T-helper 1 cell treated with Interleukin-12 subunit alpha and Interleukin-12 subunit beta and Interleukin-4 antibody, amounts not matched to agents 30 ng/mL and 1 ng/mL, for 36 hours (primary cell): Measurements from ENCODE around the gene CDK7. TPM values are rescaled to one million over a fixed set of nuclear protein-coding genes. Genes with fewer than 3 reads are reported as not detected.
"Not testable (repeated sequence)": the region's sequence is repeated elsewhere in the genome, so short reads cannot be mapped to it uniquely, and the experiment has no call there.

Experiments
- intact Hi-C: fragments of 100-400 bp; cut with micrococcal nuclease; formaldehyde crosslinking; loops from one replicate; pipeline ENCODE4 v1.15.1; 2024
- total RNA-seq: library from RNA; stranded (reverse); gene quantifications from 2 replicates; pipeline ENCODE4 v1.2.3, GENCODE V29; 2022

Gene CDK7
- 31.5 and 32.4 TPM in 2 replicates for total RNA-seq

DNA sequence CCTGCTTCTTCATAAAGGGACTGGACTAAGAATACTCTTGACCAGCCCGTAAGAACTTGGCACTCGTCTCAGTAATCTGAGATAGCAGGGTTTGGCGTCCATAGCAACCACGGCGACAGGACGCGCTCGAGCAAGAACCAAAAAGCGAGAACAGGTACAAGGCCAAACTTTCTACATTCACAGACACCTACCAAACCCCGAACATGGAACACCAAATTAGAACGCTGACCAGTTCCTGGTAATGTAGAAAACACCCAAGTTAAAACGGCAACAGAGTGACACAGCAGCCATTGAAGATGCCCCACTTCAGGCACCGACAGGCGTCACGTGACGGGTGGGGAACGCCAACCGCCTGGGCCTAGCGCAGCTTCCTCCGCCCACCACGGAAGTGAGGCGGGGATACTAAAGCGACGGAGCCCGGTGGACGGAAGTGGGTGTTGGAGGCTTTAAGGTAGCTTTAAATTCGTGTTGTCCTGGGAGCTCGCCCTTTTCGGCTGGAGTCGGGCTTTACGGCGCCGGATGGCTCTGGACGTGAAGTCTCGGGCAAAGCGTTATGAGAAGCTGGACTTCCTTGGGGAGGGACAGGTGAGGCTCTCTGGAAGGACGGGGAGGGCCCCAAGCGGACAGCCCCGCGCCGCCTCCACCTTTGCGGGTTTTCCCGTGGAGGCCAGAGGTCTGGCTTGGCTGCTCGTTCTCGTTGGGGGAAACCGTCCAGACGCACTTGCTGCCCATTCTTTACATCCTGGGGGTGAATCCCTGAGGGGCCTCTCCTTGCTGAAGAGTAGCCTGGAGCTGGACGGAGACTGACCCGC lies at the start of gene CDK7:
CDK7 (plus strand) TSS at position 430 of the 812 bp plus-strand sequence; CDS start at position 520, 90 bp downstream.
- intact Hi-C loops = loop anchor here (1.0 to 5.0 kb wide), 8 partner anchors 10 to 192 kb away; partner anchors contain the start of genes AK6, CCDC125, CCNB1 and CENPH

DNA sequence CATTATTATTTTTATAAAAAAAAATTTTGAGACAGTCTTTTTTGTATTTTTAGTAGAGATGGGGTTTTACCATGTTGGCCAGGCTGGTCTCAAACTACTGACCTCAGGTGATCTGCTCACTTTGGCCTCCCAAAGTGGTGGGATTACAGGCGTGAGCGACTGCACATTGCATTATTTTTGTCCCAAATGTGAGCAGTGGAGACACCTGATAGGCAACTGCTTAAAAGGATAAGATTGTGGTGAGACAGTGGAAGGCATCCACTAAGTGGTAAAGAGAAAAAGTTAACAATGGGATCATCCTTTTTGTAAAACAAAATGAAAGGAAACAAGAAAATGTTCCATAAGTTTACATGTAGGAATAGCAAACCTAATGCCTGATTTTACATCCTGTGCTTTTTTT lies 47.3 kb upstream of the CDK7 start:
- intact Hi-C loops = no loop called here

DNA sequence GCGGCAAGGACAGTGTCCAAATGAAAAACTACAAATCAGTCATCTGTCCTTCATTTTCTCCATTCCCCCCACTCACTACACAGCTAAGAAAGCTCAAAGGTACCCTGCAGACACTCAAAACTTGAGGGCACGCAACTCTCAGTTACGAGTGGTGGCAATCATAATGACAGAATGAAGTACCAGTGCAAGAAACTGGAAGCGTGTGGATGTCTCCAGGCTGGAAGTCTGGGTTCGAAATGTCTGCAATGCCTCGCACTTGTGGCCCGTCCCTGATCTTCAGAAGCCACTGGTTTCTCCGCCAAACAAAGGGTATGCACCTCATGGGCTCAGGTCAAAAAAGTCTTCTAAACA lies 45.9 kb upstream of the CDK7 start:
- intact Hi-C loops = loop anchor here (1.0 kb wide), 8 partner anchors 21 to 754 kb away; partner anchors contain the start of genes AK6, CCNB1, CDK7 and RAD17

DNA sequence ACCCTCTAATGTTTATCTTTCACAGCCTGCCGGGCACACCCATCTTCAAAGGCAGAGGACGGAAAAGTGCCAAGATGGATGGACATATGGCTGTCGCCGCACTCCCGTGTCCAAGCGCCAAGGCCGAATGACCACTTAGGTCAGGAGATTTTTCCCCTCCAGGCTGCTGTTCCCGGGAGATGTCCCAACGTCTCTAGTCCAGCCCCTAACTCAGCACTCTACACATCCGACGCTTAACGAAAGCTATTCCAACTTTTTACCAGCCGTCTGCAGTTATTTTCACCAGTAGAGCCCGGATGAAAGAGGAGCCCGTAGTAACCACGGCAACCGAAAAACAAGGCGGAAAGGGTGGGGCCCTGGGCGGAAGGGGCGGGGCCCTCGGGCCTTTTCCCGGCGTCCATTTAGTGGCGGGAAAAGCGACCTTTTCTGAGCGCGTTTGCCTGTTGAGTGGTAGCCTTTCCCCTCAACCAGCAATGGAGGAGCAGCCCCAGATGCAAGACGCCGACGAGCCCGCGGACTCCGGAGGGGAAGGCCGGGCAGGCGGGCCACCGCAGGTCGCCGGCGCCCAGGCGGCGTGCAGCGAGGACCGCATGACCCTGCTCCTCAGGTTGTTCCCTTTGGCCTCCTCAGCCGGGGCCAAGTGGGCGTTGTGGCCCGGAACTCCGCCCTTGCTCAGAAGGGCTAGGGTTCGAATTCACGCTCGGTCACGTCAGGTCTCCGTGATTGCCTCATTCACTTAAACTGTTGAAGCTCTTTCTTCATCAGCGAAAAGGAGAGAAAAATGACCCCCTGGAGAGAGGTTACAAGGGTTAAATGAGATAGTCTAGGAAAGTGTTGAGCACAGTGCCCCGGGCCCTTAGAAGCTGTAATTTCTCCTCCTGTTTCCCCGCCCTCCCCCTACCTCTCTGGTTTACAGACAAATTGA lies 45.3 kb upstream of the CDK7 start, which contains the start of gene CENPH:
CENPH (plus strand) TSS at position 422 of the 925 bp plus-strand sequence; CDS start at position 474, 52 bp downstream.
- intact Hi-C loops = loop anchor here (1.0 kb wide), 8 partner anchors 22 to 755 kb away; partner anchors contain the start of genes AK6, CCNB1, CDK7 and RAD17

DNA sequence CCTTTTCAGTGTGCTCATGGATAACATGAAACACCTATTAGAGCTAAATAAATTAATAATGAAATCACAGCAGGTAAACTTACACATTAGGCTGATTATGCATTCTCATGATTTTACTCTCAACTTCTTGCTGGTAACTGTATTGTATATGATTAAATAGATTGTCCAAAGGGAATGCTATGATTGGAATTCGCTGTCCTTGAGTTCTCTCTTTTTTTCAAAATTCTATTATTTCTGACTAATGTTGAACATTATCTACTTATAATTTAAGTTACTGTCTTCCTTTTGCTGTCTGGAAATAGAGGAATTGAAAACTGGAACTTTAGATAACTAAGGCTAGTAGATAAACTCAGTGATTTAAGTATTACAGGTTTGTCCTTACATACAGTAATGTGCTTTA lies 32.2 kb upstream of the CDK7 start:
- intact Hi-C loops = no loop called here

DNA sequence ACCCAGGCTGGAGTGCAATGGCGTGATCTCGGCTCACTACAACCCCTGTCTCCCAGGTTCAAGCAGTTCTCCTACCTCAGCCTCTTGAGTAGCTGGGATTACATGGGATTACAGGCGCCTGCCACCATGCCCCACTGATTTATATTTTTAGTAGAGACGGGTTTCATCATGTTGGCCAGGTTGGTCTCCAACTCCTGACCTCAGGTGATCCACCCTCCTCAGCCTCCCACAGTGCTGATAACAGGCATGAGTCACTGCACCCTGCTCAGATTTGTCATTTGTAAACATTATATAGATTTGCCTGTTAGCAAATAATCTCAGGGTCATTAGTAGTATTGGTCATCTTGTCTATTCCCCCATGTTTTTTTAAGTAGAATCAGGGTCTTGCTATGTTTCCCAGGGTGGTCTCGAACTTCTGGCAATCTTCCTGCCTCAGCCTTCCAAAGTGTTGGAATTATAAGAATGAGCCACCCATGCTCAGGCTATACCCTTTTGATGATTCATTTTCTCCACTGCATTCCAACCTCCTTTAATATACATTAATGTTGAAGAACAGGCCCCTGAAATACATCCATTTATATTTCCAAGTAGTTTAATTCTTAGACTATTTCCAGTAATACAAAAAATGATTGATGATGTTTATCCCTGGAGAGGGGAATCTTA lies 28.0 kb upstream of the CDK7 start:
- intact Hi-C loops = no loop called here

DNA sequence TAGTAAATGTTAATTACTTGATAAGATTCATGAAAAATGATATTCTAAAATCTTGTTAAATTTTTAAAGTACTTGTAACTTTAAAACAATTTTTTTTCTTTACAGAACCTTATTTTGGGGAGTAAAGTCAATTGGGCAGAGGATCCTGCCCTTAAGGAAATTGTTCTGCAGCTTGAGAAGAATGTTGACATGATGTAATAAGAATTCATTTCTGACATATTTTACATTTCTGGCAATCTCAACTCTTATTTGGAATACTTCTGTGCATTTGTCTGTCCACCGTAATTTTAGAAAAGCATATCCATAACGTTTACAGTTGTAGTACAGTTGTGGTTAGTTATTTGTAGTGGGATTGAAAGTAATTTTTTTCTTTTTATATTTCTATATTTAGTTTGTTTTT lies 25.1 kb upstream of the CDK7 start:
- intact Hi-C loops = no loop called here

DNA sequence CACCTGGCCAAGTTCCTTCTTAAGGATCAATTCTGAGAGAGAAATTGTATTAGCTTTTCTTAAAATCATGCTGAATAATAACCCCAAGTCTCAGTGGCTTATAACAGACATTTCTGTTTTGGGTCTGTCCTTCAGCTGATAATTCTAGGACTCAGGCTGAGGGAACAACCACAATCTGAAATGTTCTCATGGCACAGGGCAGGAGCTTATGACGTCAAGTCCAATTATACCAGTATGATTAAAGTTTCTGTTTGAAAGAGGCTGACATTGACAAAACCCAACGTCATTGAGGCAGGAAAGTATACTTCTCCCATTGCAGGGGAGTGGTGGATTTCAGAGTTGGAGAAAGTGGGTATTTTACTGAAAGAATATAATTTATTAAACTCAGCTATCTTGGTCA lies 23.5 kb upstream of the CDK7 start:
- intact Hi-C loops = no loop called here

DNA sequence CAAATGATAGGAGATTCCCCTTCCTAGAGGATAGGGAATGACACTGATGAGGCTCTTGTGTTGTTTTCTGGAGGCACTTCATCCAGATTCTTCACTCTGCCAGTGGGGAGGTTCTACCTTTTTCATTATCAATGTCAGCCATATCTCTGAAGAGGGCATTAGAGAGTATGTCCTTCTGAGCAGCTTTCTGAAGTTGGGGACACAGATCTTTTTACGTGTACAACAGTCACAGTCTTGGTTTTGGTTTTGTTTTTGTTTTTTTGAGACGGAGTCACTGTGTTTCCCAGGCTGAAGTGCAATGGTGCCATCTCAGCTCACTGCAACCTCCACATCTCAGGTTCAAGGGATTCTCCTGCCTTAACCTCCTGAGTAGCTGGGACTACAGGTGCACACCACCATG lies 22.7 kb upstream of the CDK7 start:
- intact Hi-C loops = no loop called here

DNA sequence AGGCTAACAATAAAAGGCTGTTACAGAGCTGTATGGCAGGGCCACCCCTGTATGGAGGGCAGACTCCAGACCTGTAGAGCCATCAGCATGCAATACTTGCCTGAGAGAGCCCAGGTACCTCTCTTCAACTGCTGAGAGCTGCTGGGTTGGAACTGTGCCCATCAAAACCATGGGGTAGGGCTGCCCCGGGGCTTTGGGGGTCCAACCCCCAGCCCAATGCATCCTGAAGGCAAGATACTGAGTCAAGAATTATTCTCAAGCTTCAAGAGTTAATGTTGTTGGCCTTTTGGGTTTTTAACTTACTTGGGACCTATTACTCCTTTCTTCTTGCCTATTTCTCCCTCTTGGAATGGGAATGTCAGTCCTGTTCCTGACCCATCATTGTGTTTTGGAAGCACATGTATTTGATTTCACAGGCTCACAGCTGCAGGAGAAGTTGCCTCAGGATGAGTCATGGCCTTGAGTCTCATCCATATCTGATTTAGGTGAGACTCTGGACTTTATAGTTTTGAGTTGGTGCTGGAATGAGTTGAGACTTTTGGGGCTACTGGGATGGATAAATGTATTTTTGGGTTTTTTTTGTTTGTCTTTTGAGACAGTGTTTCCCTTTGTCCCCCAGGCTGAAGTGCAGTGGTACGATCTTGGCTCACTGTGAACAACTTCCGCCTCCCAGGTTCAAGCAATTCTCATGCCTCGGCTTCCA lies 21.0 kb upstream of the CDK7 start:
- intact Hi-C loops = no loop called here

DNA sequence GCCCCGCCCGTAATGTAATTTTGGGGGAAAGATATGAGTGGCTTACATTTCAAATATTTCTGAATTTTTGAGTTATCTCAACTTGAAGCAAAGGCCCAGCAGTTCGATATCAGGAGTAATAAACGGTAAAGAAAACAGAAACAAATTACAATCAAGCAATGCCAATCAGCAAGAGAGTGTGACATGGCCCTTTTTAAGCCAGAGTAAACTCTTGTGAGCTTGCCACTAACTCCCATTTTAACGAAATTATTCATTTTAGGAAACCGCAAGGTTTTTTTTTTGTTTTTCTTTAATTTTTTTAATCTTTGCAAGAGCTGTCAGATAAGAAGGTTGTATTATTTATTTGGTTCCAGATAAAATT lies 17.6 kb upstream of the CDK7 start:
- intact Hi-C loops = loop anchor here (1.0 to 2.0 kb wide), 8 partner anchors 17 to 1002 kb away; partner anchors contain the start of genes AK6, CCDC125, CCNB1 and CDK7

DNA sequence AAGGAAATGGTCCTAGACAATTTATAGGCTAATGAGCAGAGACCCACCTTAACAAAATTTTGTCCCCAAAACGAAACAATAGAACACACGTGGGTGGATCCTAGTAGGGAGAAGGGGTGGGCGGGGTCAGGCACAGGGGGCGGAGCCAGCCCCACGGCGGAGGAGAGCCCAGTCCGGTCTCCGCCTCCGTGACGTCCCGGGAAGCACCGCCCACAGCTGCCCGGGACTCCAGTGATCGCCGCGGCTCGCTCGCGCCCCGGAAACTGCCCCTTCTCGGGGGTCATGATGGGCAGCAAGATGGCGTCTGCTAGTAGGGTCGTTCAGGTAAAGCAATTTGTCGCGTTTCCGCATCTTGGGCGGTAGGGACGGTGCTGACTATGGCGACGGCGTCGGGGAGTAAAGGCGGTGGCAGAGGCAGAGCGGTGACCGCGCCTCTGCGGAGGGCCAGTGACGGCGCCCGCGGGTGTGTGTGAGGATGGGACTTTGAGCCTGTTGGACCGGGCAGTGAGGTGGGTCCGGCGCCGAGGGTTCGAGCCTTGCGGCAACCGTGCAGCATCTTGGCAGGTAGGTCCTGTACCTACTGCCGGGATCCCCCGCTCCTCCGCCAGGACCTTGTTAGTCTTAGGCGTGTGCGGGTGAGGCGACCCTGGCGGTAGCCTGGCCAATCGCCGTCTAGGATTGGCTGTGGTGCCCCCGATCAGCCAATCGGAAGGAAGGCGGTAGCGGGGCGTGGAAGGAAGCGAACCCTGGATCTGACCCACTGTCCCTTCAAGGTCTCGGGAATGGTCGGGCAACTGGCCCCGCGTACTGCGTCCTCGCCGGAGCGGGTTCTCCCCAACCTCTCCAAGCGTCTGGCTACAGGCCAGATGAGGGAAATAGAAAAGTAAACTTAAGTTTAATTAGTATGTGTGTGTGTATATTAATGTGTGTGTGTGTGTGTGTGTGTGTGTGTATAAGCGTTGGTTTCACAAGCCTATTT lies 16.8 kb upstream of the CDK7 start:
- intact Hi-C loops = loop anchor here (1.0 to 2.0 kb wide), 8 partner anchors 16 to 1003 kb away; partner anchors contain the start of genes AK6, CCDC125, CCNB1 and CDK7

DNA sequence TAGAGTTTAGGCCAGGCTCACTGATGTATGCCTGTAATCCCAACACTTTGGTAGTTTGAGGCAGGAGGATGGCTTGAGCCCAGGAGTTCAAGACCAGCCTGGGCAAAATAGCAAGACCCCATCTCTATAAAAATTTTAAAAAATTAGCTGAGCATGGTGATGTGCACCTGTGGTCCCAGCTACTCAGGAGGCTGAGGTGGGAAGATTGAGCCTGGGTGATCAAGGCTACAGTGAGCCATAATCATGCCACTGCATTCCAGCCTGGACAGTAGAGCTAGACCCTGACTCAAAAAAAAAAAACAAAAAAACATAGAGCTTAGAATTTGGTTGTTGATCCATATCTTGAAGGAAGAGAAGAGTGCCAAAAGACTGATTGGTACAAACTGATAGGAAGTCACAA lies 14.7 kb upstream of the CDK7 start:
- intact Hi-C loops = no loop called here

DNA sequence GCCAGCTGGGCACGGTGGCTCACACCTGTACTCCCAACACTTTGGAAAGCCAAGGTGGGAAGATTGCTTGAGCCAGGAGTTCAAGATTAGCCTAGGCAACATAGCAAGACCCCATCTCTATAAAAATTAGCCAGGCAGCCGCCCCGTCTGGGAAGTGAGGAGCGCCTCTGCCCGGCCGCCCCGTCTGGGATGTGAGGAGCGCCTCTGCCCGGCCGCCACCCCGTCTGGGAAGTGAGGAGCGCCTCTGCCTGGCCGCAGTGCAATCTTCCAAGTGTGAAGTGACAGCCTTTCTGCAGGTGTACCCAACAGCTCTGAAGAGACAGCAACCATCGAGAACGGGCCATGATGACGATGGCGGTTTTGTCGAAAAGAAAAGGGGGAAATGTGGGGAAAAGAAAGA lies 14.3 kb upstream of the CDK7 start:
- intact Hi-C loops = not testable (repeated sequence)

DNA sequence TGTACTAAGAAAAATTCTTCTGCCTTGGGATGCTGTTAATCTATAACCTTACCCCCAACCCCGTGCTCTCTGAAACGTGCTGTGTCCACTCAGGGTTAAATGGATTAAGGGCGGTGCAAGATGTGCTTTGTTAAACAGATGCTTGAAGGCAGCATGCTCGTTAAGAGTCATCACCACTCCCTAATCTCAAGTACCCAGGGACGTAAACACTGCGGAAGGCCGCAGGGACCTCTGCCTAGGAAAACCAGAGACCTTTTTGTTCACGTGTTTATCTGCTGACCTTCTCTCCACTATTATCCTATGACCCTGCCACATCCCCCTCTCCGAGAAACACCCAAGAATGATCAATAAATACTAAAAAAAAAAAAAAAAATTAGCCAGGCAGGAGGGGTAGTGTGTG lies 13.9 kb upstream of the CDK7 start:
- intact Hi-C loops = not testable (repeated sequence)

DNA sequence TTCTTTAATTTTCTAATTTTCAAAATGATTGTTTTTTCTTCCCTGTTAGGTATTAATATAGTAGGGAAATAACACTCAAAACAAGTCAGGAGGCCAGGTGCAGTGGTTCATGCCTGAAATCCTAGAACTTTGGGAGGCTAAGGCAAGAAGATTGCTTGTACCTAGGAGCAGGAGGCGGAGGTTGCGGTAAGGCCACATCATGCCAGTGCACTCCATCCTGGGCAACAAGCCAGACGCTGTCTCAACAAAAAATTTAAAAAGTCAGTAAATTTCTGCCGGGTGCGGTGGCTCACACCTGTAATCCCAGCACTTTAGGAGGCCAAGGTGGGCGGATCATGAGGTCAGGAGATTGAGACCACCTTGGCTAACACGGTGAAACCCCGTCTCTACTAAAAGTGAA lies 10.2 kb upstream of the CDK7 start:
- intact Hi-C loops = no loop called here

DNA sequence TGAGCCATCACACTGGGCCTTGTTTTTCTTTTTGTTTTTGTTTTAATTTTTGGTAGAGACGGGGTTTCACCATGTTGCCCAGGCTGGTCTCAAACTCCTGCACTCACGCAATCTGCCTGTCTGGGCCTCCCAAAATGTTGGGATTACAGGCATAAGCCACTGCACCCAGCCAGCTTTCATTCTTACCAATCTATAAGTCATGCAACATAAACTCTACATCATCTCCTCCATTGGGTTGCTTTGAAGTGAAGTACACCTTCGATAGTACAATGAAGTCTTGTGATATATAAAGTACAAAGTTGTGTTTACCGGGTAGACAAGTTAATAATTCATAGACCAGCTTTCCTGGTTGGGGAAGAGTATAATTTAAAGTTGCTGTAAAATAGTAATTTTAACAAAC lies 8.8 kb upstream of the CDK7 start:
- intact Hi-C loops = no loop called here

DNA sequence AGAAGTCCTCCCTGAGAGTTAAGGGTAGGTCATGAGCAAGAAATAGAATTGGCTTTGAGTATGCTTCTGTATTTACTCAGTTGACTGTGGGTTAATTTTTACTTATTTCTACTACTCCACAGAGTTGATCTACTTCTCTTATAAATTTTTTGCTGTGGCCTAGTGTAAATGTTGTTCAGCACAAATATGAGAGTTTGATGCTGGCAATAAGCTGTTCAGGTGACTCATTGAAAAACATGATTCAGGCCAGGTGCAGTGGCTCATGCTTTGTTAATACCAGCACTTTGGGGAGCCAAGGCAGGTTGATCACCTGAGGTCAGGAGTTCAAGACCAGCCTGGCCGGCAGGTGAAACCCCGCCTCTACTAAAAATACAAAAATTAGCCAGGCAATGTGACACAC lies 4.5 kb upstream of the CDK7 start:
- intact Hi-C loops = loop anchor here (5.0 kb wide), 1 partner anchor 188 kb away; no protein-coding TSS in a partner anchor

DNA sequence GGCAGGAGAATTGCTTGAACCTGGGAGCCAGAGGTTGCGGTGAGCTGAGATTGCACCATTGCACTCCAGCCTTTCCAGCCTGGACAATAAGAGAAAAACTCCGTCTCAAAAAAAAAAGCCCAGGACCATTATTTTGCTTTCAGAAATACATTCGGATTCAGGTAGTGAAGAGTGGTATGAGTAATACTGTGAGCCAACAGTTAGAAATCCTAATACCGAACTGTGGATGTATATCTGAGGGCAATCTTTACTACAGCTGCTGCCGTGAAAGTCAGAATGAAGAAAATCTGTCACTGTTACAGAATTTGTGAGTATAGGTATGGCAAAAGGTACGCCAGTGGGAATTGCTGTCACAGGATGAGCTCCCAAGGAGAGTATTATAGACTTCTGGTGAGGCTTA lies 3.4 kb upstream of the CDK7 start:
- intact Hi-C loops = loop anchor here (5.0 kb wide), 1 partner anchor 189 kb away; no protein-coding TSS in a partner anchor
